ENCODE results near the gene SAMD8.

- TF ChIP-seq GATA3 (IDR thresholded peaks at IDR 0.05; ENCODE audit: low read depth, low read length) (no peak), GATA2 (IDR thresholded peaks at IDR 0.05; ENCODE audit: low read depth, low read length) (no peak)
Measured at GRCh38 chr10:75091146-75091545, 20.3 kb upstream of the SAMD8 start.
